Fibroblast of gingiva (primary cell): ENCODE measurements around the gene TRABD2B.

Experiments used
- DNase-seq: peaks from one replicate; pipeline ENCODE4 v3.0.0-alpha.2; 2011; ENCODE audit warnings: low read depth

The TRABD2B gene

DNA sequence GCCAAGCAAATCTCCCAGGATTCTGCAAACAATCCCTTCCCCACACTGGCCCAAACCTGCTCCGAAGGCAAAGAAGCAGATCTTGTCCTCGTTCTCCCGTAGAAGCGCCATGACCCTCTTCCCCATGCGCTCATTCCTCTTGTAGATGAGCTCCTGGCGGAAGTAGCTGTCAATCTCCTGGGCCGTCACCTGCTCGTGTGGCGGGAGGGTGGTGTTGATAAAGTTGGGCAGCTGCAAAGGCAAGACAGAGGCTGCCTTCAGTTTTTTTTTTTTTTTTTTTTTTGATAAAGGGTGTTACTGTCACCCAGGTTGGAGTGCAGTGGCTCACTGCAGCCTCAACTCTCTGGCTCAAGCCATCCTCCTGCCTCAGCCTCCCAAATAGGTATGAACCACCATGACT lies 202.7 kb downstream of the TRABD2B start:
- DNase-seq: no peak

DNA sequence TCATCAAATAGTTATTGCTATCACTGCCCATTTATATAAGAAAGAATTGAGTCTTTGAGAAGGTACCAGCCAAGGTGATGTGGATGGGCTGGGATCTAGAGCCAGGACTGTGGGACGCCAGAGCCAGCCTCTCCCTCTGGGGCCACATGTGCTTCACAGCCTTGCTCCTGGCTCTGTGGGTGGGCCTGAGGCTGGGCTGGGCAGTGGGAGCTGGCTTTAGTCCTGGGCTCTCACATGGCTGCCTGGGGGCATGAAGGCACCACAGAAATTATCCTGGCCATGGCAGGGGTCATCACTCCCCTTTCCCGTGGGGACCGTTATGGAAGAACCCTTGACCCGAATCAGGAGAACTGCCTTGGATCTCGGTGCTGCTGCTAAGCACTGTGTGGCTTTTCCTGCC lies 203.1 kb downstream of the TRABD2B start:
- no peak for DNase-seq

DNA sequence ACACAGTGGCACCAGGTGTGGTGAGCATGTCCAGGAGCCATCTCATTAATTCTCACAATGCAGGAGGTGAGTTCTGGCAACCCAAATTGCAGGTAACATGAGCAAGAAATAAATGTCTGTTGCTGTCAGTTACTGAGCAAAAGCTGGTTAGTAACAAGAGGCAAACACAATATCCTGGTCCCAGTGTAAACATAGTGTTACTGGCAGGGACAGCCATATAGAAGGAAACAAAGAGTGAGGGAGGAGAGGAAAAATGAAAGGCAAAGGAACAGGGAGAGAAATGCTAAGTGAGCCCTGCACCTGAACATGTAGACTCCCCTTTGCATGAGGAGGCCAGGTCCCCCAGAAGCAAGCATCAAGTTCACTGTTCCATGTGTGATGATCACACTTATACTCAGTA lies 203.6 kb downstream of the TRABD2B start:
- DNase-seq: no peak

DNA sequence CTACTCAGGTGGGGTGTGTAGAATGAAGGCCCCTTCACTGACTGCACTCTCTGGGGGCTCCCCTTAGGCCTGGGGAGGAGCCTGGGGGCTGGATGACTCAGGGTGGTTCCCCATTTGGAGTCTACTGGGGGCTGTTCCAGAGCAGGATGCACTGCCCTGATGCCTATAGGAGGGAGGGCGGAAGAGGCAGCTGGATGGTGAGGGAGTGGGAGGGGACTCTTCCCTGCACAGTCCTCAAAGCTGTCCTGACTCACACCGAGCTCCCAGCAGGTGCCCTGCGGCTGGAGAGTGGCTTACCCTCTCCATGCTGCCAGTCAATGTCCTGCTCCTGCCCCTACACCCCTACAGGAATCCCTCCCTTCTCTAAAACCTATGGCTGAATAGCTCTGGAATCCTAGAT lies 204.4 kb downstream of the TRABD2B start:
- no peak for DNase-seq

DNA sequence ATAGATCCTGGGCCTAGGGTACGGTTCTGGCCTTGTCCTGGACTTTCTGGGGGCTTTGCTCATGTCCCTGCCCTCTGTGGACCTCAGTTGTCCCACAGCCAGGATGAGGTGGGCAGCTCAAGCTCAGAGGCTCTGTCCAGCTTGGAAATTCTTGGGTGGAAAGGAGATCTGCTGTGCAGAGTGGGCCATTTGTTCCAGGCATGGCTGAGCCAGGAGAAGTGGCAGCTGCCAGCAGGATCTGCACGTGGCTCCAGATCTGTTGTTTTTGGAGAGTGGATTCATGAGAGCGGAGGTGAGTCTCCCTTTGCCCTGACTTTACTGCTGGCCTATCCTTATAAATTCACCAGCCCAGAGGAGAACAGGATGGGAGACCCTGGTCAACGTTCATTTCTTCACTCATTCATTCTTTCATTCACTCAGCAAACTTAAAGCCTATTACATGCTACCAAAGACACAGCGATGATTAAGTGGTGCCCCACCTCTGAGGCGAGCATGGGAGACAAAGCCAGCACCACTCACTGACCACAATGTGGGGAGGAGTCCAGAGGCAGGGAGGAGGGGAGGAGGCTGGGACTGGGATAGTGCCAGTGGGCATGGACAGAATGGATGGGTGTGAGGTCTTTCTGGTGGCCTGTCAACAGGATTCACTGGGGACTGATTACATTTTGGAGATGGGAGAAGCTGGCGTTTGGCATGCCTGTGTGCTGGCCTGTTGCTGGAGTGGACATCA lies 205.1 kb downstream of the TRABD2B start:
- DNase-seq: no peak

DNA sequence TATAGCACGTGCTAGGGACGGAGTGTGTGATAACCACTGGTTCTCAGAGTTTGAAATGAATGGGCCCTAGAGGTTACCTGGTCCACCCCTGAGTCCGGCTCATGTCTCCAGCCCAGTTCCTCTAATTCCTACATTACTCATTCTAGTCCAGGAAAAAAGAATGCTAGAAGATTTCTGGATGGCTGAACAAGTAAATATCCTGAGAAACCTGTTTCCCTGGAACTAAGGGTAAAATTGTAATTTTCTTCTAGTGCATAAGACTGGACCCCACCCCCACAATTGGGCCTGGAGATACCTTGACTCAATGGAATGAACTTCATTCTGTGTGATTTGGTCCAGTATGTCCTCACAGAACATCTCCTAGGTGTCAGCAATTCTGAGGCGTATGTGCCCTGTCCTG lies 208.4 kb downstream of the TRABD2B start:
- DNase-seq: no peak

DNA sequence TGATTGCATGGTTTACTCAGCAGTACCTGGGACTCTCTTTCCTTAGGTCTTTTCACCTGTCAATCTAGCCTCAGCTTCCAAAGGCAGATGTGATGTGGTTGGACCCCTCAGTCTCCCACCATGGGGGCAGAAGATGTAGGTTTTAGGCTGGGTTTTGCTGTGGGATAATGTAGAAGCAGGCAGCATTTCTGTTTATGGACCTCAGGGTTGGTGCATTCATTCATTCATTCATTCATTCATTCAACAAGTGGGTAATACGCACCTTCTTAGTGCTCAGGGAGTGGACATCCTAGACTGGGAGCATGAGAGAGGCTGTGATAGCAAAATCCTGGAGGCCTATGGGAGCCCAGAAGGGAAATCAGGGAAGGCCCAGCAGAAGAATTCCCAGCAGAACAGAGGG lies 209.6 kb downstream of the TRABD2B start:
- DNase-seq: no peak

DNA sequence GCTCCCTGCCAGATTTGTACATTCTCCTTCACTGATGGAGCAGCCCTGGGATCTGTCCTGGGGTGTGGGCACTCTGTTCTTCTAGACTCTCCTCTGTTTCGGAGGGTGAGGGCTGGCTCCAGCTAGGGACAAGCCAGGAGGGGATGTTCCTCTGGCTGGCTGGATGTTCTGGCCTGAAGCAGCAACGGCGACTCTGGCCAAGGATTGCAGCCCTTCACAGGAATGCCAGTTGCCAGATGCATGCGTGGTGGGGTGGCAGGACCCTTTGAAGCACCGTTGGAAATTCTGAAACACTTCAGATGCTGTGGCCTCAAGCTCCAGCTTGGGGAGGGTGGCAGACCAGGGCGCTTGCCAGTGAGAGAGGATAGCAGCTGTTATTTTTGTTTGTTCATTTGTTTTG lies 210.9 kb downstream of the TRABD2B start:
- DNase-seq: no peak

DNA sequence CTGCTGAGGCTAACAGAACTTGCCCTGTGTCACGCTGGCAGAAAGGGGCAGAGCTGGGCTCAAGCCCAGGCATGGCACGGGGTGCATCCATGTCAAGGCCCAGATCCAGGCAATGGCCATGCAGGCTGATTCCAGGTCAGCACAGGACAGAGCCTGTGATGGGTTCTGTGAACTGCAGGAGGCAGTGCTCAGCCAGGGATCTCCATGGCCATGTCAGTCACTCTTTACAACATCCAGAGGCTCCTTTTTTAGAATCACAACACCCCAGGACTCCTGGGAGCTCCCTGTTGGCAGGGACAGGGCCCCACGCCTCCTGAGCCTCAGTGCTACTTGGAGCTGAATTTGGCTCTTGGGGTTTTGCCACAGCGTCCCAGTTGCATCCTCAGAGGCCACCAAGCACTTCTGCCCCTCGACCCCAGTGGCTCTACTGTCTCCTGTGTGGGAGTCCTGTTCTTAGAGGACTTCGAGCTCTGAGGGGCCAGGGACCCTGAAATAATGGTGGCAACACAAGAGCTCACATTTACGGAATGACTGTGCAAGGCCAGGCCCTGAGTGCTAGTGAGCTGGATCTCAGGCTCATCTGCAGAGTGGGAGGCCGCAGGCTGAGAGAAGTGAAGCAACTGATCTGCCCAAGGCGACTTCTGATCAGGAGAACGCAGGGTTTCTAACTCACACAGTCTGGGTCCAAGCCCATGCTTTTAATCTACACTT lies 211.5 kb downstream of the TRABD2B start:
- peak; percentile 9 for DNase-seq

DNA sequence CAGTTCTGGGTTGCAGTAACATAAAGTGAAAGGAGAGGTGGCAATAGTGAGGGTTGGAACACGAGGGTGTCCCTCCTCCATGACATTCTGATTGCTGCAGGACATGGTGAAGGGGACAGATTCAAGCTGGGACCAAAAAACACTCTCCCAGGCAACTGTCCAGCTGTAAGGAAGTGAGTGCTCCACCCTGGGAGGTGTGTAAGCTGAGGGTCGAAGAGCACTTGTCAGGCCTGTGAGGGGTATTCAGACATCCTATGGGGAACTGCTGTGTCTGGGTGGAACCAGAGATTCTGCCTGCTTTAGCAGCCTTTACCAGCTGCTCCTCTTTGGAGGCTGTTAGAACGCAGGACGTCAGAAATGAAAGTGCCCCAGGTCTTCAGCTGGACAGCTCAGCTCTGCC lies 212.1 kb downstream of the TRABD2B start:
- no peak for DNase-seq

DNA sequence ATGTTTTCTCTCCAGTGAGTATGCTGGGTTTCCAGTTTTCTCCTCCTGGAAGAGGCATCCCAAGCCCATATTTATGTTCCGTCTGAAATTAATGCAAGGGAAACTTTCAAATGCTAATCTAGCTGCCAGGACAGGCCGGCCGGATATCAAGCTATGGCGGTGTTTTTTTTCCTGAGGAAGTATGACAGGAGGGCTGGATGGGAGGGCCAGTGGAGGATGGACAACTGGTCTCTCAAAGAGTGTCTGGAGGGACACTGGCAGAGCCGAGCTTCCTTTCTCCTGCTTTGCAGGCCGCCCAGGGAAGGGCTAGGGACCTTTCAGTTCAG lies 212.7 kb downstream of the TRABD2B start:
- no peak for DNase-seq

DNA sequence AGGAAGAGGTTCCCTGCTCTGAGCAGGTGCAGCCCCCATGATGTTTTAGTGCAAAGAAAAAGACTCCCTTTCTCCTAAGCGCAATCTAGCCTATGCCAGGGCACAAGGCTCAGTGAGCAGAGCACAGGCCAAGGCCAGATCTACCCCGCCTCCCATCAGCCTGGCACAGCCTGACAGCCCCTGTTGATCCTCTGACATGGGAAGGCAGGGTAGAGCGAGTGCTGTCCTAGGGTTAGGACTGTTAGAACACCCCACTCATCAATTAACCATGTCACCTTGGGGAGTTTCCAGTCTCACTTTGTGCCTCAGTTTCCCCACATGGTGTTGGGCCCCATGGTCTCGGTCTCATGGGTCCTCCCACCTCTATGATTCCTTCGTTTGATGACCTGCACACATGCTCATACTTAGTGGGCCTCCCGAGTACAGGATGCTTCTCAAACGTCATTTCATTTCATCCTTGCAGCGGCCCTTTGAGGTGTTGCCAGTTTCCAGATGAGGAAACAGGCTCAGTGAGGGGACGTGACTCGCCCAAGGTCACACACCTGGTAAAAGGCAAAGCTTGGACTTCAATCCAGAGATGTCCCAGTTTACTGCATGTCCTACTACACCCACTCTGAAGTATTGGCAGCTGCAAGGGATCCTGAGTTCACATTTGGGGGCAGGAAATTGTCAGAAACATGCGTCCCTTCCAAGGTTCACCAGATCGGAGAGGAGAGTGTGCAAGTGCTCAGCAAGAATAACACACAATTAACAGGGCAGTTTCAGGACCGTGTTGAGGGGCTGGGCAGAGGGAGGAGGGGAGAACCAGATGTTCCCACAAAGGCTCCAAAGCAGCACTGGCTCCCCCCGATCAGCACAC lies 213.3 kb downstream of the TRABD2B start:
- DNase-seq: no peak

DNA sequence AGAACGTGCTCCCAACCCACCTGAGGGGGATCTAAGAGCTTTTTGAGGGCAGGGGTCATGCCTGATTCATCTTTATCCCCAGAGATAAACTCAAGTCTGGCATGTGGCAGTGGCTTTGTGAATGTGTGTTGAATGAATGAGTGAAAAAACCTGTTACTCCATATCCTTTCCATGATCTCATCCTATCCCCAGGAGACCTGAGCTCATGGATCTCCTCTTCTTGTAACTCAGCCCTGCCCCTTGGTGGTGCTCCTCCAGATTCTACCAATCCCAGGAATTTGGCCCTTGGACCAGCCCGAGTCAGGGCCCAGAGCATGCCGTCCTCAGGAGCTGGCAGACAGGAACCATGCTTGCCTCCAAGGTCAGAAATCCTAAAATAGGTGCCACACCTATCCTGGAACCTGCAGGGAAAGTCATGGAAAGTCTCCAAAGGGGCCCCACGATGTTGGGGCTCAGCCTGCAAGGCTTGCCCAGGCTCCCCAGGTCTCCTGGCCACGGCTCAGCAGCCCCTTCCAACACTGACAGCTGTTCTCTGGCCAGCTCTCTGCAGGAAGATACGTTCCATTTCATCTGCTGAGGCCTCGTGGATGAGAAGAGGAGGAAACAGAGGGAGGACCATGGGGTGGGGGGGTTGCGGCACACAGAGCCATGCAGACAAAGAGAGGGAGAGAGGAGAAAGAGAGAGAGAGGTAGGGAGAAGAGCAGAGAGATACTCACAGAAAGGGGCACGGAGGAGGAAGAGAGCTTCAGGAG lies 214.6 kb downstream of the TRABD2B start:
- peak; percentile 9 for DNase-seq

DNA sequence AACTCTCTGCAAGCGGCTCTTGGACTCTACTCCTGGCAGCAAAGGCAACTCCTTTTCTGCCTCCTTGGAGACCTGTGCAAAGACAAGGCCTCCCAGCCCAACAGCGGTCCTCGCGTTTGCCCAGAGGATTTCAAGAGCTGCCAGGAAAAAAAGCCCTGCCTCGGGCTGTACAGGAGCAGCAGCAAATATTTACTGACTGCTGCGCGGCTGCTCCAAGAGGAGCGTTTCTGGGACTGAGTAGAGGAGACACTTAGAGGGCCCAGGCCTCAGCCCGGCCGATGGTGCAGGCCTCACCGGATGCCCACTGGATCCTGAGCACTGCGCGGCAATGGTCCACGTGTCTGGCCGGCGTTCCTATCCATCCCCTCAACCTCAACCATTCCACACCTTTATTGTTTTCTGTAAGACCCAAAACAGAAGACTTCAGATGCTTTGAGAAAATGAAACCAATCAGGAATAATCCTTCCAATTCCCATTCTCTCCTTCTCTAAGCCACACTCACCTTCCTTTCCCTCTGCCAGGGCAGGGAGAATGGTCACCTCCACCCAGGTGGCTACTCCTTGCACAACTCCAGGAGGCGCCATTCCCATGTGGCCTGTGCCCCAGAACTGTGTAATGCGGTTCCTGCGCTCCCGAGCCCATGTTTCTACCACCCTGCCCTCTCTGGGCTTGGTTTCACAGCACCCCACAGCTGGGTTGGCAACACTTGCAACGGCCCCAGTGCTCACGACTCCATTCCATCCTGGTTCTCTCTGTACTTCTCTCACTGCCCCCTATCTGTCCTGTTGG lies 215.8 kb downstream of the TRABD2B start:
- DNase-seq: no peak

DNA sequence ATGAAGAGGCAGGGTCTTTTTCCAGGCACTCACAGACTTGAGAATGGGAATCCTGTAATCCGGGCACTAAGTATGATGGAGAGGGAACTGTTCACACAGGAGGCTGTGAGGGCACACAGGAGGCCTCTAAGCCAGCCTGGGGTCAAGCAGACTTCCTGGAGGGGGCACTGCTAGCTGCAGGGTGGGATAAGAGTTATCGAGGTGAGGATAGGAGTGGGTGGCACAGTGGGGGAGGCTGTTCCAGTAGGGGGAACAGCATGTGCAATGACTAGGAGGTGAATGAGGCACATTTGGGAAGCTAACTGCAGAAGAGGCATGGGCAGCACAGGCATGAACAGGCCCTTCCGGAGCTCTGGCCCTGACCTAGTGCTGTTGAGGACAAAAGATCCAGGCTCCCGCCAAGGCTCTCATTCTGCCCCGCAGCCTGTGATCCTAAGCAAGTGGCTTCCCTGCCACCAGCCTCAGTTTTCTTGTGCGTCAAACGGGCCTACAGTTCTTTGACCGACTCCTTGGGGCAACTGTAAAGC lies 216.7 kb downstream of the TRABD2B start:
- no peak for DNase-seq

DNA sequence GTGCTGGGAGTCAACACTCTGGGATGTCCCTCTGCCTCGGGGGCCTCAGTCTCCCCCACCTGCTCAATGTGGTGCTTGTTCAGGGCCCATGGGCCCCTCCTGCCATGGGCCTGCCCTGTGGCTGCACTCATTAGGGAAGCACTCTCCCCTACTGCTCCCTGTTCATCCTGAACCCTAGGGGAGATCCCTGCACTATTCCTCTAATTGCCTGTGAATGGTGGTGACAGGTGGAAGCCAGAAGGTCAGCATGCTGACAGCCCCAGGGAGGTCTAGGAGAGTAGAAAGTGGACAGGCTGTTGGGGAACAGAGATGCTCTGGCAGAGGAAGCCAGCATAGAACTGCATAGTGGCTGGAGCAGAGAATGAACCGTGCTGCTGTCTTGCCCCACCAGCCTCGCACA lies 217.6 kb downstream of the TRABD2B start:
- no peak for DNase-seq

DNA sequence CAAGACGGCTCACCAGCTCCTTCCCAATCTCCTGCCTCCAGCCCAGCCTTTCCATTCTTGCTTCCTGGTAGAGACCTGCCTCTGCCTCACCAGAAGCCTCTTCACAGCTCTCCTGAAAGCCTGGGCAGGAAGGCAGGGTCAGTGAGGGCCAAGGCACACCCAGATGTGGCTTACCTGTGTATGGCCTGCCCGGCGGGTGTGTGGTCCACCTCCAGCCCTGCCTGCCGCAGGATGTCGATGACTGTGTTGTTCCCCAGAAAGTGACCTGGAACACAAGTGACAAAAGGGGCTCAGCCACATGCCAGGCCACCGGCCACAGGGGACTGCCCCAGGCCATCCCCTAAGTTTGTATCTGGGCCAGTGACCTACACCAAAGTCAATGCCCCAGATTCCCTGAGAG lies 218.9 kb downstream of the TRABD2B start:
- no peak for DNase-seq

DNA sequence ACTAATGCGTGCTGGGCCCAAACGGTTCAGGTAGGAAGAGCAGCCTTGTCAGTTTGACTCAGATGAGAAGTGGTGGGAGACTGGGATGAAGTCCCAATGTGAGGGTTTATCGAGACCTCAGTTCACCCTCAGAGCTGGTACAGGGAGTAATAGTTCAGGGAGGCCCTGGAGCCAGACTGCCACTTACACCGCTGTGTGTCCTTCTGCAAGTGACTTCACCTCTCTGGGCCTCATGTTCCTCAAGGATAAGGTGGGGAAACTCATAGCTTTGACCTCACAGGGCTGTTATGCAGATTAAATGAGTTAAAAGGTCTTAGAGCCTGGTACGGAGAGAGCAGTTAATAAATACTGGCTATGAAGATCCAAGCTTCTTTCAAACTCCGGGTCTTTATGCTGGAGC lies 219.9 kb downstream of the TRABD2B start:
- no peak for DNase-seq

DNA sequence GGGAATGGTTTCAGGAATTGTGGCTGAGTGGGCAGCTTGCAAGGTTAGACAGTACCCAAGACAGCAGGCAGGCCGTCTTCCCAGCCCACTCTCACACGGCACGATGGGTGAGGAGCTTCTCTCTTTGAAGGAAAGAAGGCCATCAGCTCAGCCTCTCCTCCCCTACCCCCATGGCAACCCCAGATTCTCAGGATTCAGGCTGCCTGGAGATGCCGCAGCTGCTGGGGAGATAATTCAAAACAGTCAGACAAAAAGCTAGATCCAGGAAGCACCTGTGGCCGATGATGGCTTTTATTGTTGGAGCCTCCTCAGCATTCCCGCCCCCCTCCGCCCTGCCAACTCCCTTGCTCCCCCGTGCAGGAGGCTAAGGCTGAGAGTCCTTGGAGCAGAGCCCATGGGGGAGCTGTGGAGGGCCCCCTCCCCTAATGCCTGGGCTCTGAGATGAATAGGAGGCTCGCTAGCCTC lies 220.5 kb downstream of the TRABD2B start:
- DNase-seq: no peak

DNA sequence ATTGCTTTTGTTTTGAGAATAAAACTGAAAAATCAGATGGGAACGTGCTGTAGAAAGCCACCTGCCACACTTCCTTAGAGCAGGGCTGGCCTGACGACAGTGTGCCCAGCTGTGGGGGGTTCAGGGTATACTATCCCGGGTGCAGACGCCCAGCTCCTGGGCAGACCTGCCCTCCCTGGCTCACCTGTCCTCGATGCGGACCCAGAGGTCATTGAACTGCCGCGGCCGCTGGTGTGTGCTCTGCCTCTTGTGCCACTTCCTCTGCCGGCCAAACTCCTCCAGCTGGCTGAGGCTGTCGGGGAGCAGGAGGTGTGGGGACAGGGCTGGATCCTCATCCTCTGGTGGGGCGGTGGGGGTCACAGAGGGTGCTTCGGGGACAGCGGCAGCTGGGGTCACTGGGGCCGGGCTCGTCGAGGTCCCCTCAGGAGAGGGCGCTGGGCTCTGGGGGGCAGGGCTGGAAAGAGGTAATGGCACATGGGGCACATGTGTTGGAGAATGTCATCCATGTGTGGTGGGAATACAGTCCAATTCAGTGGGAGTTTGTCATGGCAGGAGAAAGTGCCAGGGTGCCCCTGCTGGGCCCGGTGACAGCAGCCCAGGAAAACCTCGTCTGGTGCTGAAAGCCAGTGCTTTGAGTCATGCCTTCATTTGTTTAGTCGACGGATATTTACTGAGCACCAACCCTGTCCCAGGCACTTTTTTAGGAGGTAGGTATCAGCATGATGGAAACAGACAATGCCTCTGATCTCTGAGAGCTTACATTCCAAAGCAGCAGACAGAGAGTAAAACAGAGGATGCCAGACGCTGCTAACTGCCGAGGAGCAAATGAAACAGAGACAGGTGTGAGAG lies 222.0 kb downstream of the TRABD2B start:
- no peak for DNase-seq
